IMR-90 (cell line): Measurements from ENCODE around the gene SNTA1. TPM values are rescaled to one million over a fixed set of nuclear protein-coding genes. Genes with fewer than 3 reads are reported as not detected.

ENCODE experiments used
- ATAC-seq: fragments of 200-7000 bp; cut with Tn5 transposase; 2 replicates; pipeline ENCODE4 v1.9.1; 2020; ENCODE audit warnings: low read depth, mild to moderate bottlenecking, moderate library complexity
- BruUV-seq: library from RNA; stranded (reverse); fragments of 400-500 nt; replicated peaks from 2 replicates; lab custom pipeline; 2021; lab: Mats Ljungman, UMichigan
- CTCF ChIA-PET: fragments of 300-600 bp; formaldehyde crosslinking; extraction: SDS; loops from one replicate; lab custom pipeline; 2021; ENCODE audit warnings: antibody characterized with exemption; lab: Yijun Ruan, JAX
- POLR2A ChIA-PET: fragments of 300-600 bp; sonication (Branson Sonifier 250); formaldehyde crosslinking; loops from one replicate; lab custom pipeline; 2022; ENCODE audit warnings: antibody characterized with exemption; ENCODE audit not compliant: unreplicated experiment; lab: Charles Lee
- DNase-seq: peaks from one replicate; pipeline ENCODE4 v3.0.0; 2013
- H2AFZ ChIP-seq: replicated peaks from 2 replicates; pipeline ENCODE3; 2013; ENCODE audit warnings: low read length, mild to moderate bottlenecking; ENCODE audit not compliant: poor library complexity
- H2AK5ac ChIP-seq: 2 replicates; pipeline ENCODE4 v1.6.1; 2013; ENCODE audit warnings: low read depth, low read length, inconsistent platforms
- H2AK9ac ChIP-seq: replicated peaks from 2 replicates; pipeline ENCODE3; 2013; ENCODE audit warnings: mild to moderate bottlenecking, low read depth, low read length, moderate library complexity; ENCODE audit not compliant: poor library complexity
- H2BK120ac ChIP-seq: 2 replicates; pipeline ENCODE4 v1.6.1; 2013; ENCODE audit warnings: low read depth, low read length, inconsistent platforms
- H2BK15ac ChIP-seq: 3 replicates; pipeline ENCODE4 v1.6.1; 2013; ENCODE audit warnings: low read depth, low read length, inconsistent platforms
- H2BK20ac ChIP-seq: 2 replicates; pipeline ENCODE4 v1.6.1; 2013; ENCODE audit warnings: low read depth, mild to moderate bottlenecking, inconsistent platforms, low read length, moderate library complexity
- H2BK5ac ChIP-seq: 2 replicates; pipeline ENCODE4 v1.6.1; 2013; ENCODE audit warnings: mild to moderate bottlenecking, low read depth, low read length, inconsistent platforms; ENCODE audit not compliant: poor library complexity, severe bottlenecking
- H3K14ac ChIP-seq: replicated peaks from 2 replicates; pipeline ENCODE4 v1.6.1; 2013; ENCODE audit warnings: low read depth, low read length, inconsistent platforms
- H3K18ac ChIP-seq: 2 replicates; pipeline ENCODE4 v1.6.1; 2013; ENCODE audit warnings: low read depth, low read length, control low read depth
- H3K23ac ChIP-seq: 2 replicates; pipeline ENCODE4 v1.6.1; 2013; ENCODE audit warnings: low read depth, low read length, inconsistent platforms
- H3K27ac ChIP-seq: 2 replicates; pipeline ENCODE4 v1.5.1; 2013; ENCODE audit warnings: mild to moderate bottlenecking, control low read depth, low read length; ENCODE audit not compliant: insufficient read depth
- H3K27me3 ChIP-seq: 2 replicates; pipeline ENCODE4 v1.6.1; 2013; ENCODE audit warnings: low read length; ENCODE audit not compliant: control insufficient read depth, insufficient read depth
- H3K36me3 ChIP-seq: 2 replicates; pipeline ENCODE4 v1.6.1; 2013; ENCODE audit warnings: low read length, mixed read lengths; ENCODE audit not compliant: control insufficient read depth, insufficient read depth
- H3K4ac ChIP-seq: 2 replicates; pipeline ENCODE4 v1.6.1; 2013; ENCODE audit warnings: low read depth, low read length, inconsistent platforms
- H3K4me1 ChIP-seq: 2 replicates; pipeline ENCODE4 v1.6.1; 2013; ENCODE audit warnings: low read length, mixed read lengths; ENCODE audit not compliant: control insufficient read depth, insufficient read depth
- H3K4me2 ChIP-seq: 2 replicates; pipeline ENCODE4 v1.6.1; 2013; ENCODE audit warnings: low read depth, mild to moderate bottlenecking, control low read depth, low read length, moderate library complexity
- H3K4me3 ChIP-seq: 2 replicates; pipeline ENCODE4 v1.5.1; 2013; ENCODE audit warnings: low read depth, mild to moderate bottlenecking, control low read depth, low read length, moderate library complexity; ENCODE audit not compliant: insufficient read depth
- H3K56ac ChIP-seq: 2 replicates; pipeline ENCODE4 v1.6.1; 2013; ENCODE audit warnings: low read length, inconsistent platforms; ENCODE audit not compliant: insufficient read depth; ENCODE audit errors: extremely low read depth
- H3K79me1 ChIP-seq, 2 experiments: 2 replicates each; pipeline ENCODE4 v1.6.1; 2013; ENCODE audit warnings: low read length in 2 of 2, inconsistent platforms in 1 of 2, low read depth in 1 of 2
- H3K9ac ChIP-seq: 2 replicates; pipeline ENCODE4 v1.6.1; 2013; ENCODE audit warnings: low read depth, low read length, control low read depth
- H3K9me1 ChIP-seq: 2 replicates; pipeline ENCODE4 v1.6.1; 2013; ENCODE audit warnings: low read length, inconsistent platforms; ENCODE audit not compliant: insufficient read depth
- H3K9me3 ChIP-seq: 2 replicates; pipeline ENCODE4 v1.6.1; 2013; ENCODE audit warnings: low read length; ENCODE audit not compliant: control insufficient read depth, insufficient read depth
- H4K20me1 ChIP-seq: 2 replicates; pipeline ENCODE4 v1.6.1; 2013; ENCODE audit warnings: low read length, inconsistent platforms; ENCODE audit not compliant: insufficient read depth
- H4K5ac ChIP-seq: 2 replicates; pipeline ENCODE4 v1.6.1; 2013; ENCODE audit warnings: mild to moderate bottlenecking, low read depth, low read length, control low read depth
- H4K8ac ChIP-seq, 2 experiments: 2 replicates each; pipeline ENCODE4 v1.6.1; 2013; ENCODE audit warnings: low read depth in 2 of 2, low read length in 2 of 2, control low read depth in 1 of 2, inconsistent platforms in 1 of 2
- H4K91ac ChIP-seq: 2 replicates; pipeline ENCODE4 v1.6.1; 2013; ENCODE audit warnings: low read depth, low read length, inconsistent platforms; ENCODE audit not compliant: insufficient read depth
- BHLHE40 ChIP-seq: fragments of 150-350 bp; IDR thresholded peaks from 2 replicates; pipeline ENCODE4 v1.6.1; 2016; ENCODE audit warnings: mild to moderate bottlenecking, low read depth, low read length
- CEBPB ChIP-seq: IDR thresholded peaks from 2 replicates; pipeline ENCODE4 v1.6.1; 2012; ENCODE audit warnings: low read depth, low read length, improper control_type of control experiment
- CHD1 ChIP-seq: IDR thresholded peaks from 2 replicates; pipeline ENCODE4 v1.6.1; 2012; ENCODE audit warnings: low read depth, low read length, improper control_type of control experiment
- FOS ChIP-seq: fragments of 150-350 bp; IDR thresholded peaks from 2 replicates; pipeline ENCODE4 v1.6.1; 2016; ENCODE audit warnings: low read depth, low read length
- MAFK ChIP-seq: IDR thresholded peaks from 2 replicates; pipeline ENCODE4 v1.6.1; 2012; ENCODE audit warnings: low read depth, low read length, improper control_type of control experiment
- MAZ ChIP-seq: IDR thresholded peaks from 2 replicates; pipeline ENCODE4 v1.6.1; 2012; ENCODE audit warnings: low read depth, mild to moderate bottlenecking, low read length, improper control_type of control experiment, moderate library complexity, borderline replicate concordance
- NFE2L2 ChIP-seq: fragments of 150-350 bp; IDR thresholded peaks from 2 replicates; pipeline ENCODE4 v1.6.1; 2016; ENCODE audit warnings: low read depth, mild to moderate bottlenecking, low read length
- POLR2A ChIP-seq: IDR thresholded peaks from 2 replicates; pipeline ENCODE4 v1.6.1; 2012; ENCODE audit warnings: mild to moderate bottlenecking, low read depth, low read length
- RAD21 ChIP-seq: IDR thresholded peaks from 2 replicates; pipeline ENCODE4 v1.6.1; 2012; ENCODE audit warnings: low read length, improper control_type of control experiment
- RCOR1 ChIP-seq: IDR thresholded peaks from 2 replicates; pipeline ENCODE4 v1.6.1; 2012; ENCODE audit warnings: mild to moderate bottlenecking, low read length, improper control_type of control experiment; ENCODE audit not compliant: insufficient replicate concordance
- RFX5 ChIP-seq: IDR thresholded peaks from 2 replicates; pipeline ENCODE4 v1.8.0; 2012; ENCODE audit warnings: low read depth, mild to moderate bottlenecking, low read length, moderate library complexity
- WGBS, 2 experiments: methylation state at CpG; one replicate each; pipeline versions ENCODE4 v1.1.5 to v1.1.7; 2013; ENCODE audit warnings: missing lambda C conversion rate in 2 of 2; ENCODE audit not compliant: insufficient read length in 1 of 2; ENCODE audit errors: extremely low coverage in 2 of 2; 5-methylcytosine and 5-hydroxymethylcytosine counted together
- dilution Hi-C: fragments of 300-500 bp; cut with HindIII; formaldehyde crosslinking; loops from one replicate; pipeline ENCODE4 v1.14.3; 2018; ENCODE audit warnings: low sequenced_read_pairs; ENCODE audit not compliant: unreplicated experiment
- in situ Hi-C: fragments of 300-500 bp; cut with MboI; formaldehyde crosslinking; loops from 3 replicates; pipeline ENCODE4 v1.14.3; 2019; ENCODE audit warnings: low sequenced_read_pairs, inconsistent platforms, mixed read lengths
- intact Hi-C: fragments of 100-400 bp; cut with micrococcal nuclease; formaldehyde crosslinking; loops from 2 replicates; pipeline ENCODE4 v1.10.0; 2022
- polyA plus RNA-seq, 3 experiments: library from polyadenylated mRNA; depleted of rRNA; stranded (reverse); fragments of >200 nt; gene quantifications; 2 replicates each; pipeline ENCODE4 v1.2.3, GENCODE V29; 2012; ENCODE audit warnings: low replicate concordance in 1 of 3
- total RNA-seq: library from RNA; depleted of rRNA; stranded (reverse); fragments of >200 nt; gene quantifications from 2 replicates; pipeline ENCODE4 v1.2.3, GENCODE V29; 2012

SNTA1 gene
- total and polyA plus RNA-seq, 2 of the 4 experiments (the other 2 are of a cell fraction): 10.6 to 15.4 TPM

DNA sequence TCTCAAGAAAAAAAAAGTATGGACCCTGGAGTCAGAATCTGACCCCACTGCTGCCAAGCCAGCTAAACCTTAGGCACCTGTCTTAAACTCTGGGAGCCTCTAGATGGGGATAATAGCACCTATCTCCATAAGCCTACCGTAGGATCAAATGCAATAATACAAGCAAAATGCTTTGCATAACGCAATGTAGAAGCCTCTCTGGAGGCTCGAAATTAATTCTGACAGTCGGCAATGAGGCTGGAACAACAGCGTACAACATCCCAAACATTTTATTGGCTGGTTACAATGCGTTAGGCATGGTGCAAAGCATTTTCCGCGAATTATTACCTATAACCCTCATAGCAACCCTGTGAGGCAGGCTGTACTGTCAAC, 42.8 kb downstream of the SNTA1 start:
- H2AK5ac ChIP-seq: no peak overlapping the region
- peak overlapping the region; percentile 95 for H3K4me2 ChIP-seq
- peak overlapping the region; percentile 40; the same call in 1 of the 2 replicates for H3K4ac ChIP-seq
- no peak overlapping the region for H2BK15ac ChIP-seq
- peak overlapping the region; percentile 33 to 74; a peak in 3 of 4 replicates for H4K8ac ChIP-seq
- TF ChIP-seq FOS (no peak), RFX5 (no peak), RCOR1 (no peak), MAFK (no peak), NFE2L2 (no peak), MAZ (no peak), BHLHE40 (no peak), POLR2A (no peak), CHD1 (no peak), RAD21 (no peak), CEBPB (no peak)
- ChIA-PET POLR2A (no interaction called here), CTCF (no interaction called here)
- peaks cover 8% of the 10 kb centered on the region for H3K4me1 ChIP-seq
- no peaks in the 10 kb centered on the region for H3K36me3 ChIP-seq
- H2BK20ac ChIP-seq: no peak overlapping the region
- intact Hi-C loops (no loop called here), in situ Hi-C loops (no loop called here), dilution Hi-C loops (no loop called here)
- peaks cover 14 to 59% of the 10 kb centered on the region in 2 experiments for H3K79me1 ChIP-seq
- no peak overlapping the region for H3K18ac ChIP-seq
- ATAC-seq: peak; percentile 3; the same call in 1 of the 2 replicates
- H3K9ac ChIP-seq: peak overlapping the region; percentile 77
- H3K27me3 ChIP-seq: no peaks in the 10 kb centered on the region
- H2AK9ac ChIP-seq: peak overlapping the region; percentile 94
- no peak overlapping the region for H2BK5ac ChIP-seq
- H3K23ac ChIP-seq: peak overlapping the region; percentile 19; the same call in 1 of the 2 replicates
- no peaks in the 10 kb centered on the region; the same call in 1 of the 2 replicates for H4K20me1 ChIP-seq
- peak overlapping the region; percentile 69; the same call in 1 of the 2 replicates for H3K27ac ChIP-seq
- peak overlapping the region; percentile 91 for H3K4me3 ChIP-seq
- H3K9me3 ChIP-seq: no peaks in the 10 kb centered on the region
- BruUV-seq: TSS peak; percentile 36
- 0% methylated on average over 3 of the region's 8 CpGs; no CpG with 5 or more reads in 1 of the 2 experiments for WGBS, 2 experiments
- H4K91ac ChIP-seq: 0 out of 2 replicates have a peak overlapping the region, but pooled peaks have one; percentile 16
- H4K5ac ChIP-seq: peak overlapping the region; percentile 41
- no peak overlapping the region; the same call in 1 of the 2 replicates for H3K14ac ChIP-seq
- H3K9me1 ChIP-seq: peaks cover 11% of the 10 kb centered on the region; the same call in 1 of the 2 replicates
- H2AFZ ChIP-seq: peak overlapping the region; percentile 99
- peak overlapping the region; percentile 22; the same call in 1 of the 2 replicates for H3K56ac ChIP-seq
- H2BK120ac ChIP-seq: no peak overlapping the region
- no peak for DNase-seq
